Gastrocnemius medialis (tissue), 4 donors: ENCODE results near the gene RNF38. TPM values are rescaled to one million over a fixed set of nuclear protein-coding genes. Genes with fewer than 3 reads are reported as not detected.

Source experiments
- ATAC-seq, 2 donors: fragments of 150-250 bp; one replicate each; pipeline ENCODE4 v1.9.1; 2016
- DNase-seq, 2 donors: peaks; one replicate each; pipeline ENCODE4 v3.0.0-alpha.2; 2019
- H3K27ac ChIP-seq, 4 donors: fragments of 200-600 bp; sonication (generic); 1 replicate in 1 of 4; 2 replicates in 3 of 4; pipeline ENCODE4 v1.5.1; 2016 to 2018; ENCODE audit warnings: mild to moderate bottlenecking in 2 of 4, moderate library complexity in 1 of 4
- H3K27me3 ChIP-seq, 3 donors: fragments of 200-600 bp; sonication (generic) in 2 of 3; 1 replicate in 1 of 3; 2 replicates in 2 of 3; pipeline versions ENCODE4 v1.5.1 to v1.6.0; 2016 to 2019; ENCODE audit warnings: mild to moderate bottlenecking in 1 of 3, moderate library complexity in 1 of 3
- H3K36me3 ChIP-seq, 2 donors: fragments of 200-600 bp; sonication (generic) in 1 of 2; one replicate each; pipeline ENCODE4 v1.5.1; 2017 to 2018
- H3K4me1 ChIP-seq, 2 donors: fragments of 200-600 bp; sonication (generic) in 1 of 2; one replicate each; pipeline ENCODE4 v1.5.1; 2016 to 2017; ENCODE audit warnings: mild to moderate bottlenecking in 2 of 2
- H3K4me3 ChIP-seq, 4 donors: fragments of 200-600 bp; sonication (generic) in 3 of 4; 1 replicate in 1 of 4; 2 replicates in 3 of 4; pipeline ENCODE4 v1.5.1; 2016 to 2019; ENCODE audit warnings: mild to moderate bottlenecking in 2 of 4
- H3K9me3 ChIP-seq, 3 donors: fragments of 200-600 bp; sonication (generic) in 2 of 3; 1 replicate in 1 of 3; 2 replicates in 2 of 3; pipeline ENCODE4 v1.5.1; 2016 to 2019
- POLR2A ChIP-seq, 2 donors: fragments of 450-650 bp; IDR thresholded peaks; one replicate each; pipeline ENCODE4 v1.6.1; 2017; ENCODE audit warnings: antibody characterized with exemption in 2 of 2, mild to moderate bottlenecking in 2 of 2, moderate library complexity in 2 of 2
- in situ Hi-C, 4 donors: fragments of 200-750 bp; cut with MboI; loops; one replicate each; pipeline versions ENCODE4 v1.15.0 to v1.8.0; 2017; ENCODE audit warnings: low sequenced_read_pairs in 4 of 4
- intact Hi-C: fragments of 100-400 bp; cut with DNase I; formaldehyde crosslinking; loops from one replicate; pipeline ENCODE4 v1.15.1; 2023; ENCODE audit warnings: low total_unique reads
- total RNA-seq, 4 donors: library from RNA; depleted of rRNA; stranded (reverse); fragments of >200 nt; gene quantifications; one replicate each; pipeline versions ENCODE4 v1.1.0 to v1.2.3, GENCODE V29; 2016
- TF ChIP-seq, protein P1 (sequence below), 5 experiments: fragments of 450-650 bp in 3 of 5; fragments of 200-600 bp in 2 of 5; sonication (generic) in 2 of 5; IDR thresholded peaks in 4 of 5; conservative IDR thresholded peaks in 1 of 5; 1 replicate in 4 of 5; 2 replicates in 1 of 5; pipeline ENCODE4 v1.5.1; 2016 to 2019; ENCODE audit warnings: antibody characterized with exemption in 5 of 5, mild to moderate bottlenecking in 3 of 5, moderate library complexity in 3 of 5

RNF38 gene
- total RNA-seq, 4 donors from 2014 or later, result 15.7 to 24.8 (median 20.7) TPM

DNA sequence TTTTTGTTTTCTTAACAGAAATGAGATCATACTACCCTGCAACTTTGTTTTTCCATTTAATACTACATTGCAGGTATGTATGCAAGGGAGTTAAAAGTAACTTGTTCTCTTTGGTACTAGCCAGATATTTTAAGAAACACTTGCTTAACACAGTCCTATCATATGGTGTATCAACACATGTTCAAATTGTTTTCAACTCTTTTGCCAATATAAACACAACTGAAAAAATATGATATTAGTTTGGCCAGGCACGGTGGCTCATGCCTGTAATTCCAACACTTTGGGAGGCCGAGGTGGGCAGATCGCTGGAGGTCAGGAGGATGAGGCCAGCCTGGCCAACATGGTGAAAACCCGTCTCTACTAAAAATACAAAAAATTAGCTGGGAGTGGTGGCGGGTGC lies 41.6 kb downstream of the RNF38 start:
- peaks cover 2 to 26% of the 10 kb centered on the region in 2 donors for H3K36me3 ChIP-seq
- H3K4me1 ChIP-seq, result no peaks in the 10 kb centered on the region
- H3K27ac ChIP-seq, result peak overlapping the region in 2 of 4 donors; percentile 23 to 26
- no peaks in the 10 kb centered on the region for H3K9me3 ChIP-seq
- intact Hi-C loops (no loop called here), in situ Hi-C loops (no loop called here)
- no peaks in the 10 kb centered on the region for H3K27me3 ChIP-seq
- no peak for DNase-seq
- no peak for ATAC-seq
- H3K4me3 ChIP-seq, result no peak overlapping the region
- TF ChIP-seq, protein P1, sequence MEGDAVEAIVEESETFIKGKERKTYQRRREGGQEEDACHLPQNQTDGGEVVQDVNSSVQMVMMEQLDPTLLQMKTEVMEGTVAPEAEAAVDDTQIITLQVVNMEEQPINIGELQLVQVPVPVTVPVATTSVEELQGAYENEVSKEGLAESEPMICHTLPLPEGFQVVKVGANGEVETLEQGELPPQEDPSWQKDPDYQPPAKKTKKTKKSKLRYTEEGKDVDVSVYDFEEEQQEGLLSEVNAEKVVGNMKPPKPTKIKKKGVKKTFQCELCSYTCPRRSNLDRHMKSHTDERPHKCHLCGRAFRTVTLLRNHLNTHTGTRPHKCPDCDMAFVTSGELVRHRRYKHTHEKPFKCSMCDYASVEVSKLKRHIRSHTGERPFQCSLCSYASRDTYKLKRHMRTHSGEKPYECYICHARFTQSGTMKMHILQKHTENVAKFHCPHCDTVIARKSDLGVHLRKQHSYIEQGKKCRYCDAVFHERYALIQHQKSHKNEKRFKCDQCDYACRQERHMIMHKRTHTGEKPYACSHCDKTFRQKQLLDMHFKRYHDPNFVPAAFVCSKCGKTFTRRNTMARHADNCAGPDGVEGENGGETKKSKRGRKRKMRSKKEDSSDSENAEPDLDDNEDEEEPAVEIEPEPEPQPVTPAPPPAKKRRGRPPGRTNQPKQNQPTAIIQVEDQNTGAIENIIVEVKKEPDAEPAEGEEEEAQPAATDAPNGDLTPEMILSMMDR (IDR thresholded peaks at IDR 0.05 in 4 of 5, conservative IDR thresholded peaks at IDR 0.05 in 1 of 5), result no peak
- TF ChIP-seq POLR2A (IDR thresholded peaks at IDR 0.05), result no peak

DNA sequence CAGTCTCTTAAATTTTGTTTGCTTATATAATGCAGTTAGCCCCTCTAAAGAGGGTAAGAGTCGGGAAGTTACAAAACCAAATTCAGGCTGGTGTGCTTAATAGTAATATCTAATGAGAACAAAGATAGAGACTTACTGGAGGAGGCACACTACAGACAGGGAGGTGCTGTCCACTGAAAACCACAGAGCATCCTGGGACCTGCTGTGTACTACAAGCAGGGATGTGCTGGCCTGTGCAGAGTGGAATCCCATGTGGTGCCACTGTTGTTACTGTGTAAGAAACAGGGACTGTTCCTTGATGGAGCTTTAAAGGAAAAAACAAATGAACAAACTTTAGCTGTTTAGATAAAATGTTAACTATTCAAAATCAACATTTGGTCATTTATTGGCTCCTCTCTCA lies 42.4 kb downstream of the RNF38 start:
- Histone ChIP-seq H3K36me3 (peaks cover 2 to 34% of the 10 kb centered on the region in 2 donors), H3K4me3 (no peak overlapping the region), H3K9me3 (no peaks in the 10 kb centered on the region), H3K4me1 (no peaks in the 10 kb centered on the region), H3K27ac (no peak overlapping the region), H3K27me3 (no peaks in the 10 kb centered on the region)
- ATAC-seq (no peak), DNase-seq (no peak)
- in situ Hi-C loops (no loop called here), intact Hi-C loops (no loop called here)
- TF ChIP-seq POLR2A (IDR thresholded peaks at IDR 0.05), result no peak
- TF ChIP-seq, protein P1 (IDR thresholded peaks at IDR 0.05 in 4 of 5, conservative IDR thresholded peaks at IDR 0.05 in 1 of 5), result no peak

DNA sequence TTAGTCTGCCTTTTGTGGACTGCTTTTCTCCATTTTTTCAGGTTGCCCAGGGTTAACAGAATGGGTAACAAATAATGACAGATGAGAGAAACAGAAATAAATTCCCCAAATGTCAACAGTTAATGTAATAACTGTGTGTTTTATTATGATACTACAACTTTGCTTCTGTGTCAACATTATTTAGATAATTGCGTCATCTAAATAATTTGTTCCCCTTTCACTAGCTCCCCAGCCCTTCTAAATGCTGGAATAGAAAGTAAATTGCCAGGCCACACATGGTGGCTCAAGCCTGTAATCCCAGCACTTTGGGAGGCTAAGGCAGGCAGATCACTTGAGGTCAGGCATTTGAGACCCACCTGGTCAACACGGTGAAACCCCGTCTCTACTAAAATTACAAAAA lies 53.5 kb downstream of the RNF38 start:
- Histone ChIP-seq H3K4me1 (no peaks in the 10 kb centered on the region), H3K9me3 (no peaks in the 10 kb centered on the region), H3K27me3 (no peaks in the 10 kb centered on the region), H3K27ac (no peak overlapping the region), H3K36me3 (peaks cover 0 to 75% of the 10 kb centered on the region in 2 donors), H3K4me3 (no peak overlapping the region)
- in situ Hi-C loops, result loop anchor here in 2 of 4 donors (25.0 kb wide), 1 partner anchor 384 kb away; the partner anchor contains the start of gene OR2S2 (in 2 of the 2)
- no peak for DNase-seq
- TF ChIP-seq, protein P1 (IDR thresholded peaks at IDR 0.05 in 4 of 5, conservative IDR thresholded peaks at IDR 0.05 in 1 of 5), result no peak
- TF ChIP-seq POLR2A (IDR thresholded peaks at IDR 0.05), result no peak
- intact Hi-C loops, result no loop called here
- ATAC-seq, result no peak

DNA sequence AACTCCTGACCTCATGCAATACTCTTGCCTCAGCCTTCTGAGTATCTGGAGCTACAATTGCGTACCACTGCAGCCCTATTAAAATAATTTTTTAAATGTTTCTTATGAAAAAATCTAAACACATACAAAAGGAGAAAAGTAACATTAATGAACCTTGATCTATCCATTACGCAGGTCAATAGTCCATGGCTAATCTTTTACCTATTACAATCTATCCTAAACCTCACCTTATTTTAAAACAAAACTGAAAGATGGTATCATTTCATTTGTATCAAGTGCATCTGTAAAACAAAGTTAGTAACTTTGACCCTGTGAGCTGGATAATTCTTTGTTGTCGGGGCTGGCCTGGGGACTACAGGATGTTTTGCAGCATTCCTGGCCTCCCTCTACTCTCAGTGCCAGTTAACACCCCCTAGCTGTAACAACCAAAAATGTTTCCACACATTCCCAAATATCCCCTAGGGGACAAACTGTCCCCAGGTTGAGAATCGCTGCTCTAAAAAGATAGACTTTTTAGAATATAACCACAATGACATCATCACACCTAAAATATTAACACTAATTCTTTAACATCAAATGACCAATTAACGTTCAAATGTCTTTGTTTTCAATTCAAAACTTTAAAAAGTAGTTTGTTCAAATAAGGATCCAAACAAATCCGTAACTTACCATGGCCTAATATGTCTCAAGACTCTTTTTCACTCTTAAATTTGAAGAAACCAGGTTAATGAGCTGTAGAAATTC lies 54.8 kb downstream of the RNF38 start:
- ATAC-seq (no peak), DNase-seq (no peak)
- intact Hi-C loops (no loop called here), in situ Hi-C loops (loop anchor here in 2 of 4 donors (25.0 kb wide), 1 partner anchor 383 kb away; the partner anchor contains the start of gene OR2S2 (in 2 of the 2))
- Histone ChIP-seq H3K4me3 (no peak overlapping the region), H3K36me3 (peaks cover 0 to 71% of the 10 kb centered on the region in 2 donors), H3K27ac (no peak overlapping the region), H3K4me1 (no peaks in the 10 kb centered on the region), H3K9me3 (no peaks in the 10 kb centered on the region), H3K27me3 (no peaks in the 10 kb centered on the region)
- TF ChIP-seq, protein P1 (IDR thresholded peaks at IDR 0.05 in 4 of 5, conservative IDR thresholded peaks at IDR 0.05 in 1 of 5), result no peak
- no peak for TF ChIP-seq POLR2A (IDR thresholded peaks at IDR 0.05)
